ENCODE measurements around the gene SIVA1.

DNA sequence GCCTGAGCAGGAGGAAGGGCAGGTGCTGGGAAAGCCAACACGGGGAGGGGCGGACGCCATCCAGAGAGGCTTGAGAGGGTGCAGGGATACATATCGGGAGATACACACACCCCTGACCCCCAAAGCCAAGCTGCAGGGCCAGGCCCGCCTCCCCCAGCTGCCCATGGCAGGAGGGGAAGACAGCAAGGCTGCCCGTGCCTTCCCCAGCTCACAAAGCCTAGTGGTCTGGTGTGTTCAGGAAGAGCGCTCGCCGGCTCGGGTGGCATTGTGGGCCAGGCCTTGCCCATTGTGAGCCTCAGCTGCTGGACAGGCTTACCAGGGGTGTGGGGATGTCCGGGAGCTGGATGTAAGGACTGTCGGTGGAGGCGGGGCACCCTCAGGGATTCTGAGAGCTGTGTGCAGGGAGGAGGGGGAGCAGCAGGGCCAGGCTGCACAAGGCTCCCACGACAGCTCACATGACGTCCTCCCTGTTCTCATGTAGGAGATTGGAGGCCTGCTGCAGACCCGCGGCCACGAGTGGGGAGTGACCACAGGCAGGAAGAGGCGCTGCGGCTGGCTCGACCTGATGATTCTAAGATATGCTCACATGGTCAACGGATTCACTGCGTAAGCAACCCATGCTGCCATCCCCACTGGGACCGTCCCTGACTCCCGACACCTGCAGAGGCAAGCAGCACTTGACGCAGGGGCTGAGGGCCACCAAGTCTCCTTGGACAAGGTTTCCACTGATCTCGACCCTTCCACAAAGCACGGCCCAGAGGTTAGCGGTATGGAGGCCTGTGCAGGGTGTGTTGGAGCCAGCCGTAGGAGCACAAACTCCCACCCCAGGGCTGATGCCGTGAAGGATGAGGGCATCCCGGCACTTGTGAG, 10.1 kb upstream of the SIVA1 start:
- TF ChIP-seq EZH2 (IDR thresholded peaks at IDR 0.05; ENCODE audit: low read depth) = no peak
- TF ChIP-seq, protein P1, sequence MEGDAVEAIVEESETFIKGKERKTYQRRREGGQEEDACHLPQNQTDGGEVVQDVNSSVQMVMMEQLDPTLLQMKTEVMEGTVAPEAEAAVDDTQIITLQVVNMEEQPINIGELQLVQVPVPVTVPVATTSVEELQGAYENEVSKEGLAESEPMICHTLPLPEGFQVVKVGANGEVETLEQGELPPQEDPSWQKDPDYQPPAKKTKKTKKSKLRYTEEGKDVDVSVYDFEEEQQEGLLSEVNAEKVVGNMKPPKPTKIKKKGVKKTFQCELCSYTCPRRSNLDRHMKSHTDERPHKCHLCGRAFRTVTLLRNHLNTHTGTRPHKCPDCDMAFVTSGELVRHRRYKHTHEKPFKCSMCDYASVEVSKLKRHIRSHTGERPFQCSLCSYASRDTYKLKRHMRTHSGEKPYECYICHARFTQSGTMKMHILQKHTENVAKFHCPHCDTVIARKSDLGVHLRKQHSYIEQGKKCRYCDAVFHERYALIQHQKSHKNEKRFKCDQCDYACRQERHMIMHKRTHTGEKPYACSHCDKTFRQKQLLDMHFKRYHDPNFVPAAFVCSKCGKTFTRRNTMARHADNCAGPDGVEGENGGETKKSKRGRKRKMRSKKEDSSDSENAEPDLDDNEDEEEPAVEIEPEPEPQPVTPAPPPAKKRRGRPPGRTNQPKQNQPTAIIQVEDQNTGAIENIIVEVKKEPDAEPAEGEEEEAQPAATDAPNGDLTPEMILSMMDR (conservative IDR thresholded peaks at IDR 0.05) = no peak
